Activated CD4-positive, CD25-positive, alpha-beta regulatory T cell treated with anti-CD3 and anti-CD28 coated beads, Interleukin-2, amount 50 U/mL, for 16 hours (primary cell): ENCODE results near the gene OTUD5.

Experiments
- DNase-seq: peaks from one replicate; pipeline ENCODE4 v3.0.0-alpha.2; 2020; ENCODE audit warnings: low read depth, low spot score

The OTUD5 gene

GRCh38 chrX:48937054-48937907 is 20.1 kb downstream of the OTUD5 start:
- DNase-seq: peak; percentile 79

- DNase-seq: no peak
Measured at GRCh38 chrX:48936429-48937053, 20.9 kb downstream of the OTUD5 start.

- DNase-seq: no peak
Measured at GRCh38 chrX:48935301-48935670, 22.1 kb downstream of the OTUD5 start.

- DNase-seq: no peak
Measured at GRCh38 chrX:48934581-48935300, 22.7 kb downstream of the OTUD5 start.

- DNase-seq: no peak
Measured at GRCh38 chrX:48933757-48934156, 23.6 kb downstream of the OTUD5 start.

- DNase-seq: no peak
Measured at GRCh38 chrX:48927736-48928382, 29.5 kb downstream of the OTUD5 start.

- no peak for DNase-seq
Measured at GRCh38 chrX:48927123-48927522, 30.3 kb downstream of the OTUD5 start.

GRCh38 chrX:48924270-48924669 is 33.1 kb downstream of the OTUD5 start:
- no peak for DNase-seq

- no peak for DNase-seq
Measured at GRCh38 chrX:48923771-48924170, 33.6 kb downstream of the OTUD5 start.

GRCh38 chrX:48920718-48921104 is 36.7 kb downstream of the OTUD5 start:
- DNase-seq: no peak

GRCh38 chrX:48919947-48920717 is 37.3 kb downstream of the OTUD5 start:
- DNase-seq: no peak

- DNase-seq: no peak
Measured at GRCh38 chrX:48919360-48919841, 38.0 kb downstream of the OTUD5 start.

- DNase-seq: peak; percentile 84
Measured at GRCh38 chrX:48918643-48919340, 38.6 kb downstream of the OTUD5 start, which contains the start of gene PIM2. Gene PIM2, minus strand, starts transcription at chrX:48919024. Its CDS starts 190 bp downstream, at chrX:48918834.

GRCh38 chrX:48918301-48918642 is 39.1 kb downstream of the OTUD5 start:
- DNase-seq: no peak

GRCh38 chrX:48917139-48918001 is 40.0 kb downstream of the OTUD5 start:
- peak; percentile 76 for DNase-seq

- DNase-seq: no peak
Measured at GRCh38 chrX:48914593-48915493, 42.6 kb downstream of the OTUD5 start.

GRCh38 chrX:48913605-48914366 is 43.6 kb downstream of the OTUD5 start:
- DNase-seq: no peak
